Tibial artery (tissue), 4 donors: ENCODE data around the gene MOXD1.

Experiments used
- DNase-seq, 2 donors: peaks; one replicate each; pipeline ENCODE4 v3.0.0-alpha.2; 2019
- H3K27ac ChIP-seq, 2 donors: fragments of 200-600 bp; sonication (generic) in 1 of 2; 1 replicate in 1 of 2; 2 replicates in 1 of 2; pipeline ENCODE4 v1.5.1; 2018 to 2019; ENCODE audit warnings: mild to moderate bottlenecking in 1 of 2
- H3K27me3 ChIP-seq, 2 donors: fragments of 200-600 bp; sonication (generic) in 1 of 2; one replicate each; pipeline versions ENCODE4 v1.5.1 to v1.6.0; 2016 to 2019
- H3K36me3 ChIP-seq, 3 donors: fragments of 200-600 bp; sonication (generic) in 2 of 3; one replicate each; pipeline ENCODE4 v1.5.1; 2016 to 2019; ENCODE audit warnings: mild to moderate bottlenecking in 2 of 3
- H3K4me1 ChIP-seq, 4 donors: fragments of 200-600 bp; sonication (generic) in 2 of 4; 1 replicate in 3 of 4; 2 replicates in 1 of 4; pipeline ENCODE4 v1.5.1; 2016 to 2019
- H3K4me3 ChIP-seq, 2 donors: fragments of 200-600 bp; sonication (generic) in 1 of 2; 1 replicate in 1 of 2; 2 replicates in 1 of 2; pipeline ENCODE4 v1.5.1; 2018 to 2019; ENCODE audit warnings: mild to moderate bottlenecking in 2 of 2
- H3K9me3 ChIP-seq, 3 donors: fragments of 200-600 bp; sonication (generic) in 1 of 3; one replicate each; pipeline ENCODE4 v1.5.1; 2016 to 2019
- CTCF ChIP-seq, 2 experiments: fragments of 200-600 bp in 1 of 2; fragments of 450-650 bp in 1 of 2; IDR thresholded peaks; one replicate each; pipeline ENCODE4 v1.5.1; 2017 to 2019; ENCODE audit warnings: antibody characterized with exemption in 2 of 2, mild to moderate bottlenecking in 1 of 2, moderate library complexity in 1 of 2
- intact Hi-C: fragments of 100-400 bp; cut with DNase I; formaldehyde crosslinking; loops from one replicate; pipeline ENCODE4 v1.15.0; 2023; ENCODE audit warnings: low total_unique reads

Gene MOXD1

GRCh38 chr6:132286298-132287019, 114.8 kb downstream of the MOXD1 start:
- Histone ChIP-seq H3K36me3 (no peaks in the 10 kb centered on the region), H3K4me1 (no peaks in the 10 kb centered on the region), H3K27me3 (no peaks in the 10 kb centered on the region), H3K9me3 (no peaks in the 10 kb centered on the region), H3K27ac (no peak overlapping the region), H3K4me3 (no peak overlapping the region)
- no peak for TF ChIP-seq CTCF (IDR thresholded peaks at IDR 0.05)
- intact Hi-C loops = no loop called here
- DNase-seq = no peak

- Histone ChIP-seq H3K4me1 (no peaks in the 10 kb centered on the region), H3K27ac (no peak overlapping the region), H3K9me3 (no peaks in the 10 kb centered on the region), H3K4me3 (no peak overlapping the region), H3K27me3 (peaks cover 0 to 4% of the 10 kb centered on the region in 2 donors), H3K36me3 (no peaks in the 10 kb centered on the region)
- intact Hi-C loops = no loop called here
- no peak for TF ChIP-seq CTCF (IDR thresholded peaks at IDR 0.05)
- DNase-seq = no peak
Observed at GRCh38 chr6:132285004-132285780, 116.1 kb downstream of the MOXD1 start.

- H3K27ac ChIP-seq = no peak overlapping the region
- no peaks in the 10 kb centered on the region for H3K9me3 ChIP-seq
- intact Hi-C loops = no loop called here
- H3K27me3 ChIP-seq = peaks cover 0 to 4% of the 10 kb centered on the region in 2 donors
- no peaks in the 10 kb centered on the region for H3K4me1 ChIP-seq
- TF ChIP-seq CTCF (IDR thresholded peaks at IDR 0.05) = no peak
- H3K36me3 ChIP-seq = no peaks in the 10 kb centered on the region
- DNase-seq = no peak
- H3K4me3 ChIP-seq = no peak overlapping the region
Observed at GRCh38 chr6:132282696-132283095, 118.6 kb downstream of the MOXD1 start.

- no peak overlapping the region for H3K27ac ChIP-seq
- H3K27me3 ChIP-seq = peaks cover 0 to 4% of the 10 kb centered on the region in 2 donors
- no peak overlapping the region for H3K4me3 ChIP-seq
- no peaks in the 10 kb centered on the region for H3K4me1 ChIP-seq
- DNase-seq = no peak
- no peaks in the 10 kb centered on the region for H3K36me3 ChIP-seq
- intact Hi-C loops = no loop called here
- no peak for TF ChIP-seq CTCF (IDR thresholded peaks at IDR 0.05)
- H3K9me3 ChIP-seq = no peaks in the 10 kb centered on the region
Observed at GRCh38 chr6:132280436-132280835, 120.8 kb downstream of the MOXD1 start.

- H3K9me3 ChIP-seq = no peaks in the 10 kb centered on the region
- no peaks in the 10 kb centered on the region for H3K36me3 ChIP-seq
- H3K27ac ChIP-seq = no peak overlapping the region
- TF ChIP-seq CTCF (IDR thresholded peaks at IDR 0.05) = peak; percentile 83 to 92
- H3K4me3 ChIP-seq = peak overlapping the region; percentile 37 to 43
- intact Hi-C loops = loop anchor here (10.0 kb wide), 1 partner anchor 205 kb away; no protein-coding TSS in a partner anchor
- peak; percentile 71 to 77 for DNase-seq
- peaks cover 0 to 4% of the 10 kb centered on the region in 2 donors for H3K27me3 ChIP-seq
- H3K4me1 ChIP-seq = no peaks in the 10 kb centered on the region
Observed at GRCh38 chr6:132279592-132280139, 121.6 kb downstream of the MOXD1 start.
